HG03354 (cell line): Measurements from ENCODE around the gene ARHGAP15.
A peak's percentile ranks its signal among the peaks of the same experiment; 100 is the strongest.
"Not testable (repeated sequence)": the region's sequence is repeated elsewhere in the genome, so short reads cannot be mapped to it uniquely, and the experiment has no call there.

ENCODE experiments used
- ATAC-seq: cut with Tn5 transposase; IDR thresholded peaks from one replicate; pipeline ENCODE4 v1.9.1; 2021; ENCODE audit warnings: mild to moderate bottlenecking; ENCODE audit not compliant: unreplicated experiment, poor library complexity, severe bottlenecking

ARHGAP15 gene

GRCh38 chr2:143533846-143534245 lies 404.6 kb downstream of the ARHGAP15 start:
- no peak for ATAC-seq

- no peak for ATAC-seq
These were observed 406.6 kb downstream of the ARHGAP15 start for GRCh38 chr2:143535802-143536201.

GRCh38 chr2:143541899-143542298 lies 412.7 kb downstream of the ARHGAP15 start:
- not testable (repeated sequence) for ATAC-seq

DNA sequence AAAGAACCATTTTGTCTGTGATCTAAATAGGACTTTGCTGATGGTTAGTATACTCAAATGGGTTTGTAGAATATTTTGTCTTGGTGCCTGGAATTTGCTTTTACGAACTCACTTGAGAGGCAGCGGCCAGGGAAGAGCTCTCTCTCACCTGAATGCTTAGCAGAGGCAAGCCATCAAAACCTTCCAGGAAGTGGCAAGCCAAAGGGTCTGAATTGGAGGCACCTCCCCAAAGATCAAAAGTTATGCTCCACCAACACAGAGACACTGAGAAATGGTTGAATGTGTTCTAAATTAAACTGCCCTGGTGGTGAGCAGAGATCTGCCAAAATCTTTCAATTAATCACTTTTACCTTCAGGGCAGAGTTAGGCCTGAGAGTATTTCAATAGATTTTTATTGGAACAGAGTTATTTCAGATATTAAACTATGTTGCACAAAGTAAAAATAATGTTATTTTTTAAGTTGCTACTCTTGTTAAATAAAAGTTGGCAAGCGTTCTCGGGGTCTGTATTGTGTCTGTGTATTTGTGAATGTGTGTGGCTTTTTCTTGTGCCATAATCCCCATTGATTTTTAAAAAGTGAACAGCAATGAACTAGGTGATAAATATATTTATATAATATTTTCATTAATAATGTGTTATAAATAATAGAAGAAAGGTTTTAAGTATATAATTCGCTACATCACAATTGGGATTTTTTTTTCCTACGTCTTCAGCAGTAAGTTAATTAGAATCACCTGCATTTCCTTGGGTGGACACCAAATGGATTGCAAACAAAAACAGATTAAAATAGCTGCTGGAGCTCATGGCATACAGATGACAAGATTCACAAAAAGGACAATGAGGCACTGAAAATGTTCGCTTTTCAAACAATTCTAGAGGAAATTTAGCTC lies 416.1 kb downstream of the ARHGAP15 start:
- ATAC-seq: no peak

GRCh38 chr2:143545949-143546255 lies 416.7 kb downstream of the ARHGAP15 start:
- no peak for ATAC-seq

- no peak for ATAC-seq
These were observed 418.8 kb downstream of the ARHGAP15 start for GRCh38 chr2:143548032-143548431.

DNA sequence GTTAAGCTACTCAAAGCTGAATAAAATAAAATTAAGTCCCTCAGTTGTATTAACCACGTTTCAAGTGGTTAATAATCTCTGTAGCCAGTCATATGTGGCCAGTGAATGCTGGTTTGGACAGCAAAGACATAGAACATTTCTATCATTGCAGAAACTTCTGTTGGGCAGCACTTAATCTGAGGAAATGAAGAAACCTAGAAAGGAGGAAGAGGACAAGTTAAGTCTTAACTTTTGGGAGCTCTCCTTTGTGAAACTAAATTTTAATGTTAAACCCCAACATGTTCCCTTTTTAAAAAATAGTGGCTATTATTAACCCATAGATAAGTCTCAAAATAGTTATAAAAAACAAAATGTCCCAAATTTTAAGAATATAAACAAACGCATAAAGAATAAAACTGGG lies 421.3 kb downstream of the ARHGAP15 start:
- ATAC-seq: no peak

GRCh38 chr2:143551971-143552650 lies 422.9 kb downstream of the ARHGAP15 start:
- no peak for ATAC-seq

- ATAC-seq: peak; percentile 86
These were observed 424.0 kb downstream of the ARHGAP15 start for GRCh38 chr2:143553261-143553660.

DNA sequence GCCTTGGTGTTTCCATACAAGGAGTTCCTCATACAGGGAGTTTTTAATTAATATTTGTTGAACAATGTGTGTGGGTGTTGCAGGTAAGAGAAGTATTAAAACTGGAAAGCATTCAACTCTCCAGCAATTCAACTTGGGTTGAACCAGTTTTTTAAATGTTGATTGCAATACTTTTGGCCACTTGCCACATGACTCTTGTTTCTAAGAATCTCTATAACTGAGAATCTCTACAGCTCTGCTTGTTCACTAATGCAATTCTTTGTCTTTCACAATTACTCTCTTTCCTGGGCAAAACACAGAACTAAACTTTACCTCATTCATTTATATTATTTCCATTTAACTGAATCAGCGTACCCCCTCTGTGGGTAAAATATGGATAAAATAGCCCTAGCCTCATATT lies 429.4 kb downstream of the ARHGAP15 start:
- no peak for ATAC-seq

DNA sequence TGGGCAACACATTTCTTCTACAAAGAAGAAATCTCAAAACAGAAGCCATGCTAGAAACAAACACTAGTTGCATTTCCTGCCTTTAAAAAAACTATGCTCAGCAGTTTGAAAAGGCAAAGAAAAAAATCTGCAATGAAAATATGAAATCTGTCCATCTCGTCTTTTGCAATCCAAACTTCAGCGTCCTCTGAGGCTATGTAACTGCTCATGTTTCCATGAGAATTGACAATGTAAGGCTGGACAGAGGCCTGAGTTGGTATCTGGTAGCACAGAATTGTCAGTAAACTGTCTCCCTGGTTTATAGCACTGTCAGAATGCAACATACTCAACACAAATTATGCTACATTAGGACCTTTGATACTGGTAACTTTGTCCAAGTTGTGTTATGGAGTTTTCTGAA lies 429.9 kb downstream of the ARHGAP15 start:
- ATAC-seq: no peak

GRCh38 chr2:143560724-143561123 lies 431.5 kb downstream of the ARHGAP15 start:
- no peak for ATAC-seq

- peak; percentile 99 for ATAC-seq
These were observed 435.2 kb downstream of the ARHGAP15 start for GRCh38 chr2:143564419-143564818.

GRCh38 chr2:143571747-143572146 lies 442.5 kb downstream of the ARHGAP15 start:
- ATAC-seq: no peak

DNA sequence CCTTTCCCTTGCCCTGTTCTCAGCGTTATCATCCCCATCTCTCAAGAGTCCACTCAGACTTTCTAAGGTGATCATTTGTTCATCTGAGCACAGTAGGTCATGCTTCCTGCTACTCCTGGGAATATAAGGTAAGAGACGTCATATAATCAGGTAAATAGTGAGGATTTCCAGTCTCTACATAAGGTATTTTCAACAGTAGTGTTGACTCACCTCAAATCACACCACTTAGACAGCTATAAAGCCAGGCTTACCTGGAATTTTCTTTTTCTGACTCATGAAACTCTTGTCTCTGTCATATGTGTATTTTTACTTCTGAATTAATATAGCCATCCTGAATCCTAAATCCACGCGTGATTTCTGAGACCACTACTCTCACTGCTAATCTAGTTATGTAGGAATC lies 443.2 kb downstream of the ARHGAP15 start:
- ATAC-seq: no peak

DNA sequence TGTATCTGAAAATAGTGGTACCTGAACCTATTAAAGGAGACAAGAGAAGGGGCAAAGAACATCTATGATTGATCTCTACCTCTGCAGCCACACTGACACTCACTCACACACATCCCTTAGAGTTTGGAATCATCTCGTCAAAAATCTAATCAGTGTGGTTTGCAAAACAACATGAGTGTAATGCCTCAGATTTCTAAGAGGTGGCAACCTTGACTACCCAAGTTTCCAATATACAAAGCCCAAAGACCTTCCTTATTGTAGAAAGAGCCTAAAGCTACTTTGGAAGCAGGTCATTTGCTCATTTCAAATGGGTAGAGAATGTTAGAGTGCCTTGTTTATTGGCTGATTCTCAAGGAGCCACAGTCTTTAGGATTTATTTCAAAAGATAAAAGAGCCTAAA lies 444.9 kb downstream of the ARHGAP15 start:
- no peak for ATAC-seq

DNA sequence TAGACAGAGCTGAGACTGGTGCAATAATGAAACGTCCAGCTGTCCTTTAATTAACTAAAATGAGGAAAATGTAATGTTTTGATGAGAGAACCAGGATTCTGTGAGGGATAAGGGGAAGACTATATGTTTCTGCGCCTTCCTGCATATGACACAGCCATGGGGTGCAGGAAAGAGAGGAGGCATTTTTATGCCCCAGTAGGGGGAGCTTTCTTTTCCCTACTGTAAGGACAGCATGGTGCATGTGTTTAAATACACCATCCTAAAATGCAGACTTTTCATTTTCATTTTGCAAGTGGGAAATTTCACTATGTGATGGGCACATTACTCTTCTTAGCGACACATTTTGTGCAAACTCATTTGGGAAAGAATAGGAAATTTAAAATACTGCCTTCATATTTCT lies 446.1 kb downstream of the ARHGAP15 start:
- ATAC-seq: no peak

DNA sequence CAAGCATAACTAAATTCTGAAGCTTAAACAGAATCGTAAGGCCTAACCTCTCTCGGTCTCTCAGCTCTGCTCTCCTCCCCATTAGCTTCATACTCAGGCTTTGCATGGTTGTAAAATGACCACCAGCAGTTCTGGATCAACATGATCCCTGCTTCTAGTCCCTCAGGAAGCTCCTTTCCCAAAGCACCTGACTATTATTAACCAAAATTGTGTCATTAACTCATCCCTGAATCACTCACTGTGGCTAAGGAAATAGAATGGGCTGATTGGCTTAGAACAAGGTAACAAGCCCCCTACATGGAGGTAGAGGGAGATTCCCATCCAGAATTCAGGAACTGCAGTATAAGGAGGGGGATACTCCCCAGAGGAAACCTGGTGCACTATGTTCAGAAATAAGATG lies 448.3 kb downstream of the ARHGAP15 start:
- no peak for ATAC-seq

GRCh38 chr2:143579456-143579855 lies 450.2 kb downstream of the ARHGAP15 start:
- no peak for ATAC-seq

DNA sequence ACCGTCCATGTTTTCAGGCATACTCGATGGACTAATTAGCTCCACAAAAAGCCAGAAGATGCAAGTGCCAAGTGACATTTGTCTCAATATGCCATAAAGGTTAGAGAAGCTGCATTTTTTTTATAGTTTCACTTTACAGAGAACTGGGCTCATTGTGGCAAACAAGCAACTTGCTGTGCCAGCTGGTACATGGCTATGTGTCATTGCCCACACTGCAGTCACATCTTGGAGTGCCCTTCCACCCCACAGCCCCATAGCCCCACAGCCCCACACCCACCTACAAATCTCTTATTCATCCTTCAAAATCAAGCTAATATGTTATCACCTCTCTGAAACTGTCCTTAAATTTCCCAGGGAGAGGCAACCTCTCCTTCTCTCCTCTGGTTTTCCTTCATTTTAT lies 451.9 kb downstream of the ARHGAP15 start:
- no peak for ATAC-seq

DNA sequence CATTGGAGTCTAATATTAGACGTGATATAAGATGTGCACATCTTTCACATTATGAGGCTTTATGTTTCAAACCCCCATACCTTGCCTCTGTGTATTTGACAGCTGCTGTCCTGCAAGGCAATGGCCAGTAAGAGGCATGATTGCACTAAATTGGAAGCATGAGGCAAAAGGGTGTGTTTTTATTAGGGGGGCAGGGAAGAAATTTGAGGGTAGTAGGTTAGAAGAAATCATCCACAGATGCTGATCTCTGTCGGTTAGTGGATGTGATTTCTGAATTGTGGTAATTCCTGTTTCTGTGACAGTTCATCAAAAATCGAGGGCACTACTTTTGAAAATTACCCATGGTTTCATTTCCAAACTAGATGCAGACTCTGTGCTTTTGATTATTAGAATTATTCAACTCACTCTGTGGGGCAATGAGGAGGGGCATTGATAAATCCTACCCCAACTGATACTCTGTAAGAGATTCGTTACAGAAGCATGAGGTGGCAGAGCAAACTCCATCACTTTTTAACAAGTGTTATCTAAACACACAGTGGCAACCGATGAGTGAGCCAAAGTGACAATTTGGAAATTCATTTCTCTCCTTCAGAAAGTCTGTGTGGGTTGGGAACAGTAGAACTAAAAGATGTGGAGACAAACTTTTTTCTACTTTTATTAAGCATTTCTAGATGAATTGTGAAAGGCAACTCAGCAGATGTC lies 453.0 kb downstream of the ARHGAP15 start:
- no peak for ATAC-seq
